HG03108 (cell line): Measurements from ENCODE around the gene RHOC.
A peak's percentile ranks its signal among the peaks of the same experiment; 100 is the strongest.

Source experiments
- ATAC-seq: cut with Tn5 transposase; IDR thresholded peaks from one replicate; pipeline ENCODE4 v1.9.1; 2021; ENCODE audit warnings: moderate library complexity; ENCODE audit not compliant: unreplicated experiment

Gene RHOC

GRCh38 chr1:112702420-112703261 is 4.3 kb downstream of the RHOC start:
- ATAC-seq = no peak

- ATAC-seq = no peak
These were observed 4.9 kb downstream of the RHOC start for GRCh38 chr1:112702067-112702395.

GRCh38 chr1:112701227-112702066 is 5.5 kb downstream of the RHOC start:
- no peak for ATAC-seq

- peak; percentile 38 for ATAC-seq
These were observed 6.4 kb downstream of the RHOC start for GRCh38 chr1:112700290-112701226.

- ATAC-seq = no peak
These were observed 7.3 kb downstream of the RHOC start for GRCh38 chr1:112699425-112700144.

GRCh38 chr1:112698366-112699310 is 8.3 kb downstream of the RHOC start:
- ATAC-seq = no peak

GRCh38 chr1:112697781-112698201 is 9.1 kb downstream of the RHOC start:
- ATAC-seq = no peak

- ATAC-seq = no peak
These were observed 10.2 kb downstream of the RHOC start for GRCh38 chr1:112696578-112697314.

- no peak for ATAC-seq
These were observed 11.7 kb downstream of the RHOC start for GRCh38 chr1:112695276-112695675.

- no peak for ATAC-seq
These were observed 12.5 kb downstream of the RHOC start for GRCh38 chr1:112694363-112694929.

- no peak for ATAC-seq
These were observed 13.1 kb downstream of the RHOC start for GRCh38 chr1:112693821-112694220.

GRCh38 chr1:112692681-112693080 is 14.2 kb downstream of the RHOC start:
- no peak for ATAC-seq

GRCh38 chr1:112689842-112690237 is 17.1 kb downstream of the RHOC start:
- ATAC-seq = no peak

- no peak for ATAC-seq
These were observed 17.6 kb downstream of the RHOC start for GRCh38 chr1:112689196-112689841.

- no peak for ATAC-seq
These were observed 18.1 kb downstream of the RHOC start for GRCh38 chr1:112688781-112689193.

GRCh38 chr1:112687785-112688496 is 19.0 kb downstream of the RHOC start:
- ATAC-seq = no peak

GRCh38 chr1:112687361-112687760 is 19.6 kb downstream of the RHOC start:
- ATAC-seq = no peak
